Dermis microvascular lymphatic vessel endothelial cell (primary cell): ENCODE data around the gene SRSF4. TPM values are rescaled to one million over a fixed set of nuclear protein-coding genes. Genes with fewer than 3 reads are reported as not detected.
"Not testable (repeated sequence)": the region's sequence is repeated elsewhere in the genome, so short reads cannot be mapped to it uniquely, and the experiment has no call there.

Experiments
- DNase-seq, 2 donors: peaks; one replicate each; pipeline versions ENCODE4 v3.0.0 to v3.0.0-alpha.2; 2010; ENCODE audit warnings: low read depth in 2 of 2
- total RNA-seq: library from RNA; depleted of rRNA; stranded (reverse); fragments of >200 nt; gene quantifications from 2 replicates; pipeline ENCODE4 v1.2.1, GENCODE V29; 2014

The SRSF4 gene
- total RNA-seq = 25.3 and 28.7 TPM in 2 replicates

DNA sequence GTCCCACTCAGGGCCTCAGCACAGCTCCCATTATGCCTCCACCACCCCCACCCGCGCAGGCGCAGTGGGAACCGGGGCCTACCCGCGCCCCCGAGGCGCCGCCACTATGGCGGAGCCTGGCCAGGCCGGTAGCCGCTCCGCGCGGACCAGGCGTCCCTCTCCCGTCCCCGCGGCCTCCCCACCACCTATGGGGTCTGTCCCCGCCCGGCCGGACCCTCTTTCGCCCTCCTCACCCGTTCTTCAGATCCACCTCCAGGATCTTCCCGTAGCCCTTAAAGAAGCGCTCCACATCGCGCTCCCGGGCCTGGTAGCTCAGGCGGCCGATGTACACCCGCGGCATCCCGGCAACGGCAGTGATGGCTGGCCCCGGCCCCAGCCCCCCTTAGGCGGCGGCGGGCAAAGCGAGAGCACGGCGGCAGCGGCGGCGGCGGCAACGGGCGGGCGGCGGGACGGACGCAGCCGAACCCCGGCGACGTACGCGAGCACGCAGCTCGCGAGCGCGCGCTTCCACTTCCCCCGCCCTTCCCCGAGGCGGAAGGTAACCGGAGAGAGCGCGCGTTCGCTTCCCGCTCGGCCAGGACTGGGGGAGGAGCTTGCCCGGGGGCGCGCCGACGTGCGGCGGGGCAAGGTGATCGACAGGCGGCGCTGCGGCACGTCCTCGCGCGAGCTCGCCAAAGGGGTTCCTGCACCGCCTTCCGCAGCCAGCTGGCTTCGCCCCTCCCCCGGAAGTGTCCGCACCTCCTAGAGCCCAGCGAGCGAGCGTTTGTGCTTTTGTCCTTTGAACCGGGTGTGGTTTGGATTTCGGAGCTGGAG is at the start of gene SRSF4:
TSS of gene SRSF4 (minus strand) at position 488 of the 813 bp plus-strand sequence. CDS start at position 340, 148 bp downstream.
- DNase-seq = peak; percentile 93 to 98

DNA sequence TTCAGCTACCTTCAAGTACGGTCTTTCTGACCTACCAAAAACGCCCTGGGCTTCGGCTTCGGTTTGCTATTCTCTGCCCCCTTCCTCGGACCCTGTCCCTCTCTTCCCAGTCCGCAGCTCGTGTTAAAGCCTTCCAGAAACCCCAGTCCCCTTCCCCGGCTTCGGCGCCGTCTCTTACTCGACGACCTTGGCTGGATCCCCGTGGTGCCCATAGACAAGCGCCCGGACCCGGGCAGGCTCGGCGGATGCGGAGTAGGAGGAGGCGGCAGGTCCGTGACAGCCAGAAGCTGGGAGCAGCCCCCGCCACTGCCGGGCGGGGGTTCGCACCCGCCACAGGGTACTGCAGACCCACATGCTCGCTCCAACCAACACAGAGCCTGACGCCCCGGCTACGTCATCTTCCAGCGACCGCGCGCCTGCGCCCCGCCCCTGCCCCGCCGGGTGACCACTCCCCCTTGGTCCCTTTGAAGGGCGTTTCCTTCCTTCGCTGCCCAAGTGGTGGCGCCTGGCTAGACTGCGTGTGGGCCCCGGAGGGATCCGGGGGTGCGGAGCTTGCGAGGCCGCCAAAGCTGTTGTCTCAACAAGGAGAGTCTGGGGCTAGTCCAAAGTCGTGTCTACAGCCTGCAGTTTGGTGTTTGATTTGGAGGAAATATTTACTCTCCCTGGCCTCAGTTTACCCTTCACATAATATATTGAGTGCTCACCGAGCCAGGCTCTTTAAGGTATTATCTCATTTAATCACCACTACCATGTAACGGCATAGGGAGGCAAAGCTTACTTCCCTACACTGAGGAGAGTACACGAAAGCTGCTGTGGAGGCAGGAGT is 49.1 kb upstream of the SRSF4 start, which contains the start of gene MECR:
TSS of gene MECR (minus strand) at position 382 of the 826 bp plus-strand sequence. CDS start at position 354, 28 bp downstream.
- peak; percentile 77 to 94 for DNase-seq

DNA sequence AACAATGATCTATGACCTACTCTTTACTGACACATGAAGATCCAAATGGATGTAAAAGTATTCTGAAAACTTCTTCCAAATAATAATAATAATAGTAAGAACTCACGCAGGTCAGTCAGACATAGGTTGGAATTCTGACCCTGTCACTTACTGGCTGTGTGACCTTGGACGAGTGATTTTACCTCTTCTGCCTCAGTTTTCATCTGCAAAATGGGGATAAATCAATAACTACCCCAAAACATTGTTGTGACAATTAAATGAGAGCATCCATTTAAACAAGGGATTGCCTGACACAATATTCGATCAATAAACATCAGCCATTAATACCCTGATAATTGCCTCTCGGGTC is 48.5 kb upstream of the SRSF4 start:
- DNase-seq = no peak

DNA sequence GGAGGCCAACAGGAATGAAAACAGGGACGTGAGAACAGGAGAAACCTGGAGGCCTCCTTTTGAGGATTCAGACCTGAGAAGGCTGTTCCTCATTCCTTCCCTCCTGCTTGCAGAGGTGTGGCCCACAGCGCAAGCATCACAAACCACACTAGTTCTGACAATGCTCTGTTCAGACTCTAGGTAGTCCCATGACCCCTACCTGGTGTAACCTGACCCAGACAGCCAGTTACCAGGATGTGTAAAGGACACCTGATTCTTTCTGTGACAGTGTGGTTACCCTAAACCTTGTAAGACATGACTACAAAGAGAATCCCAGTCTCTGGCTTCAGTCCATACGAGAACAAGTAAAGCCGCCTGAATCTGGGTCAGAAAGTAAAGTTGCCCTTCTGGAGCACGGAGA is 45.8 kb upstream of the SRSF4 start:
- no peak for DNase-seq

DNA sequence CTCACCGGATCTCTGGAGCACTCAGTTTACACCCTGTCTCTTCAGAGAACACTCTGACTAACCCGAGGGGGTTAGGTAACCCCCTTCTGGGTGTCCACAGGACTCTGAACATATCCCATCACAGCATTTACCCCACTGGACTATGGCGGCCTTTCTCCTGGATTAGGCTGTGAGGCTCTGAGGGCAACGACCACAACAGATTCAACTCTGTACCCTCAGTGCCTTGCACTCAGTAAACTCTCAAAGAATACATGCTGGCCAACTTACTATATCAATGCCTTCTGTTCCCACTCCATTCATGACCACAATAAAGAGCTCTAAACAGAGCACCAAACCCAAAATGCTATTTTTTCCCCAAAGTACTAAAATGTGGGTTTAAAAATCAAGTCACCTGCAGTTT is 43.7 kb upstream of the SRSF4 start:
- no peak for DNase-seq

DNA sequence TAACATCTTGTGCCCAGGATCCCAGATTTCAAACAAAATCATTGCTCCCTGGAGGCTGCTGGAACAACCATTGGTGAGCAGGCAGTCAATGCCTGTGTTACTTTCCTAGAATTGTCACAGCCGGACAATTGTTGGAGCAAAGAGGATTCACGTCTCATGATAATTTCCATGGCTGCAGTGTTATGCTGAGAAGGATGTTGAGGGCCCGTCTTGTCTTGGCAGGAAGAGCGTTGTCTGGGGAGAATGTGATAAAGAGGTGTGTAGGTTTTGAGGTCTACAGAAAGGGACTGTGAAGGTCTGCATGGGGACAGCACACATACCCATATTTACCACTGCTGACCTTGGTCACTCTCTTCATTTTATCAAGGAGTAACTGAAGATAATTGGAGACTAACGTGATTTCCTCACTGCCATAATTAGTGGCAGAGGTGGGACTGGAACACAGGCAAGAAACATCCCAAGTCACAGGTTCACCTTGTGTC is 42.7 kb upstream of the SRSF4 start:
- no peak for DNase-seq

DNA sequence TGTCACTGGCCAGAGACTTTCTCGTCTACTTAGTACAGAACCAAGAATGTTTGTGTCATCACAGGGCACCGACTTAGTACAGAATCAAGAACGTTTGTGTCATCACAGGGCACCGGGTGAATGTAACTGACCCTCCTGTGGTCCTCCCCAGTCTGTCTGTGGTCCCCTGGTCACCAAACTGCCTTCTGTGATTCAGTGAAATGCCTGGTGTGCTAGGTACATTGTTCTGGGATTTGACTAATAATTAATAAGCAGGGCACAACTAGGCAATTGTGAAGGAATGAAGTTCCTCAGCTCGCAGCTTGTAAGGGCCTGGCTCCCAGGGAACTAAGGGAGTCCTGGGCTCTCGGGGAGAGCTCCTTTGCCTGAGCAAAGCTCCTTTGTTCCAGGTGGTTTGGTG is 41.8 kb upstream of the SRSF4 start:
- no peak for DNase-seq

DNA sequence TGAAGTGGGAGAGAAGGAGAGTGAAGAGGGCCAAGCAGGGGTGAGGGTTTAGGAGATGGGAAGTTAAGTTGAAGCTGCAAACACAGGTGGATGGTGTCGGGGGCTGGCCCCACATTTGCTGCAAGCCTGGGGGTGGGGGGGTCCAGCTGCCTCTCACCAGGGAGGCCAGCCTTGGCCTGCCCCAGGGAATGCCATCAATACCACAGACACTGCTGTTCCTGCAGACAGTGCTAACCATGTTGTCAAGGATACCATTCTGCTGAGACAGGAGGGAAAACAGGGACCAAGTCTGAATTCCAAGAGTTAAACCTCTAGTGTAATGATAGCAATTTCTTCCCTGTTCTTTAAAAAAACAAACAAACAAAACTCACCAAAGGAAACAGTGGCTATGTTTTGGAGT is 41.0 kb upstream of the SRSF4 start:
- no peak for DNase-seq

DNA sequence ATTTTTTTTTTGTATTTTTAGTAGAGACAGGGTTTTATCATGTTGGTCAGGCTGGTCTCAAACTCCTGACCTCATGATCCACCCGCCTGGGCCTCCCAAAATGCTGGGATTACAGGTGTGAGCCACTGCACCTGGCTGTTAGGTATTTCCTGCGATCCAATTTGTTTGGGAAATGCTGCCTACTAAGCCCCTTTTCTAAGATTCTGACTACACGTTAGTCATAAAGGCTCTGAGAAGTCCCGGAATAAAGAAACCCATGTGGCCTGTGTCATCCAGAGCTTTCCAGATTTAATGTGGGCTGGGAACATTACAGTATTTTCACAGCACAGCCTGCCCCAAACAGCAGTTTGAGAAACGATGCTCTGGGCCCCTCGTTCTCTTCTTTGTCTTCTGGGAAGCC is 40.6 kb upstream of the SRSF4 start:
- not testable (repeated sequence) for DNase-seq

DNA sequence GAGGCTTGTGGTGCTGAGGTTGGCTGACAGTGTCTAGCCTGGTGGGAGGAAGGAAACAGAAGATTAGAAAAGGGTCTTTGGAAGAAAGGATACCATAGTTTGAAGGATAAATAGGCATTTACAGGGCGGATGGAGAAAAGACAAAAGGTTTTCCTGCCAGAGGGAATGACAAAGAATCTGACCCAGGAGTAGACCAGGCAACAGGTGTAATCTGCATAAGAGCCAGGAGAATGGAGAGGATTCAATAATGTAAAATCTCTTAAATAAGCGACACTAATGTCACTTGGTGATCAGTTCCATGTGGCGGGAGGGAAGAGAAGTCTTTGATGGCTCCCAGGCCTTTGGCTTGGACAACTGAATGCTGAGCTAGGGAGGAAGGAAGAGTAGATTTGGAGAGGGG is 39.6 kb upstream of the SRSF4 start:
- no peak for DNase-seq

DNA sequence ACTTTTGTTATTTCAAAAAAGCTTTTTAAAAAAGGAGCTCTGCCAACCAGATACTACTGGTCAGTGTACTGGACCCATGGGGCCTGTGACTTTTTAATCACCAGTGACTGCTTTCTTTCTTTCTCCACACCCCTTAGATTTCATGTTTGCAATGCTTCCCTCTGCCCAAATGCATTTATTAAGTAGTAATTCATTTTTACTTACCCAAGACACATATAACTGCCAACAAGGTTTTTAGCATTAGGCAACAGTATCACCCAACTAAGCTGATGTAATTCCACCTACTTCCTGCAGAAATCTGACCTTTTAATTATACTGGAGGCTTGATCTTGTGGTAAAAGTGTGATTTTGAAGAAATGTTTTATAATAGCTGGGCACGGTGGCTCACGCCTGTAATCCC is 36.5 kb upstream of the SRSF4 start:
- no peak for DNase-seq

DNA sequence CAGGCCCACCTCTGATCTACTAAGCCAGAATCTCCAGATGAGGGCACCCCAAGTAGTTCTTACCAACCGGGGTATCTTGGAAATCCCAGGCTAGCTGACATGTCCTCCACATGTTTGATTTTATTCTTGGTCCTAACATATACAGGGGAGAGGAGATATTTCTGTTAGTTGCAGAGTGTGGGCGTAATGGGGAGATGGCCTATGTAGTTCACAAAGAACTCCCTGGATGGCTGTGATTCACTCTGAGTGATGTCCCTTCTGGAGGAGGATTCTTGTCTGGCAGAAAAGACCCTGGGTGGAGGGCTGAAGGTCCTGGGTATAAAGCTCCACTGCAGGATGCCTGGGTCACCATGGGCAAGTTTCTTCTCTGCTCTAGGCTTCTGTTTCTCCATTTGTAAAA is 35.9 kb upstream of the SRSF4 start:
- DNase-seq = no peak

DNA sequence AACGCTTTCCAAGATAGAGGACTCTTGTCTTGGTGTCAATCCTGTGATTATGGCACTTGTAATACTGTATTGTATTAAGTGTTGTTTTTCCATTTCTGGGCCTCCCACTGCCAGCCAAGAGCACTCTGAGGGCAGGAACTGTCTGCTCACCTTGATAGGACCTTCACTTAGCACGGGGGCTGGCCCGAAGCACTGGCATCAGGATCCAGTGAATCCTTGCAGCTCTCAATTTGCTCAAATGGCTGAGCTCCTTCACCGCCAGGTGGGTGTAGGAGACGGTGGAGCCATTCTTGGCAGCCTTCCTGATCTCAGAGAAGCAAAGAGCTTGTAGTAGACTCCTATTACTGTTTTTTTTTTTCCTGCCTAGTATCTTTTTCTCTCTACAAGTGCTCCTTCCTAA is 31.4 kb upstream of the SRSF4 start:
- no peak for DNase-seq

DNA sequence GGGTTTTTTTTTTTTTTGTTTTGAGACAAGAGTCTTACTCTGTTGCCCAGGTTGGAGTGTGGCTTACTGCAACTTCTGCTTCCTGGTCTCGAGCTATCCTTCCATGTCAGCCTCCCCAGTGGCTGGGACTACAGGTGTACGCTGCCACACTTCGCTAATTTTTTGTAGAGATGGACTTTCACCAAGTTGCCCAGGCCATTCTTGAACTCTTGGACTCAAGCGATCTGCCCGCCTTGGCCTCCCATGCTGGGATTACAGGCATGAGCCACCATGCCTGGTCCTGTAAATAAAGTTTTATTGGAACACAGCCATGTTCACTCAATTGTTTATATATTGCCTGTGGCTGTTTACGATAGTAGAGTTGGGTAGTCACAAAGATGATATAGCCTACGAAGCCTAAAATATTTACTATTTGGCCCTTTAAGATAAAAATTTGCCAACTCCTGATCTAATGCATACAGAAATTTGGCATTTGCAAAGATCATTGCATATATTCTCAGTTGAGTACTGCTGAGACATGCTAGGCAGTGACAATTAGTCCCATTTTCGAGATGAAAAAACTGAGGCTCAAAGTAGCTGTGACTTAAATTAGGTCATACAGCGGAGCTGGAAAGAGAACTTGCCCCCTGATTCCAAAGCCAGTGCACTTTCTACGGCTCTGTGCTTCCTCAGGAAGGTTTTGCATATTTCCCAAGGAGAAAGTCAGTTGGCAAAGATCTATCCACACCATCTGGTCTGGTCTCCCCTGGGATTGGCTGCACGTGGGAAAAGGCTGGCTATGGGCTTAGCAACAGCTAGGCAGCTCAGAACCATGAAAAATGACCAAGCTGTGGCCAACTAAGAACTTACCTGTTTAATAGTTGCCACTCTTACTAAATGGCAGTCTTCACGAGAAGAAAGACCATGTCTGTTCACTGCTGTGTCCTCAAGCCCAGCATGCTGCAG is 29.7 kb upstream of the SRSF4 start:
- DNase-seq = no peak

DNA sequence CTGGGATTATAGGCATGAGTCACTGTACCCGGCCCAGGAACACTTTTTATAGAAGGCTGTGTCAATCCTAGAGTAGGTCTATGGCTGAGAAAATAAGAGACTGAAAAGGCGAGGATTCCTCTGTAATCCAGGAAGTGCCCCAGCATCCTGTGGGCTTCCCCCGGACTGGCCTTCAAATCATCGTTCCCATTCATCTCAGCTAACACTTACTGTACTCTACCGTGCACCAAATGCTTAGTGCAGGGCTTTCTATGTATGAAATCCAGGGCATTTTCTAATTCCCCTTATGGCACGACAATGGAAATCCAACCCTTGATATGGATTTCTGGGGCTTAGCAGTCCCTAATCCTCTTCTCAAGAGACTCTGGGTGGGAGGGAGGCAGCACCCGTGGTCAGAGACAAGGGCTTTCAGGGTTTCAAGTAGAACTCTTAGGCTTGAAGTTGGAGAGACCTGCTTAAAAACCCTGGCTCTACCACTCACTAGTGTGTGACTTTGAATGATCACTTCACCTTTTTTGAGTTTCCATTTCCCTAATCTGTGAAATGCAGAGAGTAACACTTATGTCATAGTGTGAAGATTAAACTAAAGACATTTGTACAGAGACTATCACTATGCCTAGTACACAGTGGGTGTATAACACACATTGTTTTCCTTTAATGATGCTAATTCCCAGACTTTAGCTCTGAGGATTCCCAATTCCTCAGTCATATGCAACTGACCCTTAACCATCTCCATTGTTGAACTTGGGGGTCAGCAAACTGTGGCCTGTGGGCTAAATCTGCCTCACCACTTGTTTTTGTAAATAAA is 28.8 kb upstream of the SRSF4 start:
- DNase-seq = peak; percentile 29 to 86

DNA sequence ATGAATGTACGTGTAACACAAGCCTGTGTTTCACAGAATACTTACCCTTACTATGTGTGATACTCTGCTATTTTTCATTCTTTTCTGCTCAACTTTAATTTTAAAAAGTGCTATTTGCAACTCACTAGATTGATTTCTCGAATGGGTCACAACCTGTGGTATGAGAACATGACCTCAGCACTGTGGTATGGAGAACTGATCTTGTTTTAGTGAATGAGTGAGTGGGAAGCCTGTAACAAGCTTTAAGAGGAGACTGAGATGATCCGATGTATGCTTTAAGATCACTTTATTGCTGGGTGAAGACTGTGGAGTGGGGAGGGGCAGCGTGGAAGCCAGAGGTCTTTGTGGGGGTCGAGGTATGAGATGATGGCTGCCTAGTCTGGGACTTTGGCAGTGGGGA is 27.5 kb upstream of the SRSF4 start:
- no peak for DNase-seq

DNA sequence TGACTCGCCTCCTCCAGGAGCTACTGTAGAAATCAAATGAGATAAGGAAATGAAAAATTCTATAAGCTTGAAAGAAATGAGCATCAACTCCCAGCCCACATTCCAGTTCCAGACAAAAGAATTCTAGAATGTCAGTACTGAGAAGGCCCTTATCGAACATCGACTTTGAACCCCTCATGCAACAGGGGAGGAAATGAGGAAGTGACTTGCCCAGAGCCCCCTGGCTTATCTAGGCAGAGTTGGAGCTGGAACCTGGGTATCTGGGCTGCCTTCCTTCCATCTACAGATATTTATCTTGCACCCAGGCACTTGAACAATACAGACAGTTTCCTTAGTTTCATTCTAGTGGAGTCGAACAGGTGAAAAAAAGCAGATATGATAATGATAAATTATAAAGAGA is 26.7 kb upstream of the SRSF4 start:
- DNase-seq = no peak

DNA sequence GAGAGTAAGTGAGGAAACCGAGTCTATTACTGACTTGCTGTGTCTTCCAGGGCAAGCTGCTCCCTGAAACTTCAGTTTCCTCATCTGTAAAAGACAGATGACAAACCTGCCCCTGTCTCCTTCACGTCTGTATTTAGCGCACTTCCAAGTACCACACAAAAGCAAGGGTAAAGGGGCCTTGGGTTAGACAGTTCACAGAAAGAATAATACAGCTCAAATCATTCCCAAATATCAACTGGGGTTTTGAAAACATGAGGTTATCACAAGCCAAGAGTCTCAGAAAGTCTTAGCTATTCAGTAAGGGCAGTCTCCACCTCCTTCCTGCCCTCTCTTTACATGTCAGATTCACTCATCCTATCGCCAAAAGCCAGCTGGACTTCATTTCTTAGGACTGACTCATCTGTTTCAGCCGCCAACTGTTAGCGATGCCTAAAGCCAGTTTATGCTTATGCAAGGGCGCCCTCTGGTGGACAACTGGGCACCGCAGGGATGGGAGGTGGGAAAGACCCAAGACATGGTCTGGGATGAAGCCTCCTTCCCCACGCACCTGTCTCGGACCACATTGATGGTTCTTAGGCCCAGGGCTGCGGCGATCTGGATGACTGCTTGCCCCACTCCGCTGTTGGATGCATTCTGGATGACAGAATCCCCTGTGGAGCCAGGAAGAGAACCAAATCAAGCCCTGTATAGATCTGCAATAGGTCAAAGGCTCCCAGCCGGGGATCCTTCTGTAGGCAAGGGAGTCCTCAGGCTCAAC is 21.1 kb upstream of the SRSF4 start:
- peak; percentile 89 to 99 for DNase-seq

DNA sequence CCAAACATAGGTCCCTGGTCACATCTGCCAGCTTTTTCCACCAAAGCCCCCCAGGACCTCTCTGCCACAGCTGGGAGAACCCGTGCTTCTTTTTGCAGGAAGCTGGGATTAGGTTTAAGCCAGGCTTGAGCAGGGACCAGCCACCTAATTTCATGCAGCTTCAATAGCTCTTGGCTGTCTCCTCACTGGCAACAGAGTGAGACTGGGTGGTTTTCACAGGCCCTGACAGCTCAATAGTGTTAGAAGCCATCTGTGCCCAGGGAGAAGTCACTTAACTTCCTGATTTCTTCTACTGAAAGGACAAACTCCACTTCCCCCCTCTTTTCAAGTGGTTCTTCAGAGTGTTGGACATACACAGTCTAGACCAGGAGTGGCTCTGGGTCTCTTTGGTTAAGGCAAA is 20.4 kb upstream of the SRSF4 start:
- DNase-seq = no peak

DNA sequence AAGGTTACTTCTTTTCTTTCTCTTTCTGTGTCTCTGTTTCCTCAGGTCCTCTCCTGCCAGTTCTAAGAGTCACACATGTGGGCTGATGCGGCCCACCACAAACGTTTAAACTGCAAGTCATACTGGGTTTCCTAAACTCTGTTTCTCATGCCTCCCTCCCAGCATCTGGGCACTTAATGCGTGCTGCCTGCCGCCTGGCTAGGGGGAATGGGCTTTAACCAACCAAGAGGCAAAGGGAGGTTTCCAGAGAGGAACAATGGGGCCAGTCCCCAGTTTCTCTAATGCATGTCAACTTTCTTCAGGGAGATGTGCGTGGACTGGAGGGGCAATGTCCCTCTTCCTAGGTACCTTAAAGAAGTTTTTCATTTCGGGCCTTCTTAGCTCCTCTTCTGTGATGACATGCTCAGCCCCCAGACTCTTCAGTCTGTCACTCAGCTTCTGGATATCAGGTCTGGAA is 19.9 kb upstream of the SRSF4 start:
- DNase-seq = no peak
